ENCODE results near the gene LGI4. TPM values are rescaled to one million over a fixed set of nuclear protein-coding genes. Genes with fewer than 3 reads are reported as not detected.

Gene LGI4
- total RNA-seq, 1 experiment from 2014 or later = 3.2 TPM

GRCh38 chr19:35090506-35091214 is 44.2 kb downstream of the LGI4 start:
- Histone ChIP-seq H3T11ph (ENCODE audit: low read length) (no peak overlapping the region), H3K9me3 (ENCODE audit: control insufficient read depth, low read depth, low read length) (no peaks in the 10 kb centered on the region), H3K79me1 (ENCODE audit: insufficient read depth, low read depth, low read length, poor library complexity, severe bottlenecking) (no peaks in the 10 kb centered on the region), H3K56ac (ENCODE audit: insufficient read length, low read depth, low read length) (no peak overlapping the region), H2BK120ac (ENCODE audit: low read depth, low read length, poor library complexity, severe bottlenecking) (no peak overlapping the region), H3K23ac (ENCODE audit: insufficient read length, low read depth, low read length) (no peak overlapping the region), H3K4me1 (ENCODE audit: insufficient read depth, low read length) (no peaks in the 10 kb centered on the region; the same call in 1 of the 2 replicates), H4K91ac (ENCODE audit: insufficient read length, low read depth, low read length) (no peak overlapping the region), H3K14ac (ENCODE audit: insufficient read depth, low read length) (0 out of 2 replicates have a peak overlapping the region, but pooled peaks have one; percentile 42), H3K4me2 (ENCODE audit: insufficient read depth, insufficient read length, low read length) (peak overlapping the region; percentile 1), H3K27ac (ENCODE audit: insufficient read length, low read depth, low read length) (no peak overlapping the region), H3K4ac (ENCODE audit: low read depth, low read length) (no peak overlapping the region), H2BK20ac (ENCODE audit: low read depth, low read length, poor library complexity, severe bottlenecking) (no peak overlapping the region), H3K79me2 (ENCODE audit: insufficient read depth, low read length) (no peaks in the 10 kb centered on the region), H4K8ac (replicated peaks; ENCODE audit: insufficient read length, low read depth, low read length) (no peak overlapping the region), H4K5ac (ENCODE audit: insufficient read length, low read depth, low read length) (no peak overlapping the region), H2BK12ac (ENCODE audit: insufficient read length, low read depth, low read length) (no peak overlapping the region), H2BK5ac (ENCODE audit: insufficient read length, low read length) (no peak overlapping the region), H3K27me3 (ENCODE audit: insufficient read depth, low read length) (no peaks in the 10 kb centered on the region), H2AK5ac (ENCODE audit: insufficient read length, low read length) (no peak overlapping the region), H3K23me2 (ENCODE audit: insufficient read length, low read depth, low read length, poor library complexity, severe bottlenecking) (no peaks in the 10 kb centered on the region), H3K9ac (ENCODE audit: extremely low read depth, insufficient read length, low read length) (no peak overlapping the region), H2AFZ (ENCODE audit: low read length) (peak overlapping the region; percentile 19), H3K18ac (ENCODE audit: insufficient read length, low read depth, low read length) (peak overlapping the region; percentile 9), H2BK15ac (ENCODE audit: low read depth, low read length) (no peak overlapping the region), H4K20me1 (ENCODE audit: control insufficient read depth, insufficient read depth, insufficient read length) (no peaks in the 10 kb centered on the region)
- no peaks in the 10 kb centered on the region for H3K9me3 Mint-ChIP-seq
- H3K27me3 Mint-ChIP-seq (ENCODE audit: low read depth) = no peaks in the 10 kb centered on the region; the same call in 1 of the 2 replicates
- H3K4me1 Mint-ChIP-seq = peaks cover 9 to 16% of the 10 kb centered on the region in 2 experiments
- H3K27ac Mint-ChIP-seq = peak overlapping the region in 2 of 3 experiments; percentile 55 to 79; a peak in 2 of 7 replicates
- peak; percentile 77 for DNase-seq
- TF ChIP-seq CTCF (conservative IDR thresholded peaks at IDR 0.05) = peak; percentile 74
- no peaks in the 10 kb centered on the region for H3K36me3 Mint-ChIP-seq (ENCODE audit: insufficient read depth in 1 of 3, low read depth in 3 of 3)
- peak overlapping the region; percentile 23 to 47; a peak in 3 of 5 replicates for H3K4me3 Mint-ChIP-seq
- WGBS (ENCODE audit: extremely low coverage, insufficient read length, low lambda C conversion rate) = no CpG with 5 or more reads among the region's 36 CpGs
